Central memory CD8-positive, alpha-beta T cell (primary cell): ENCODE results near the gene MISP.

Source experiments
- ATAC-seq: fragments of 150-1000 bp; cut with Tn5 transposase; replicated peaks from 2 replicates; pipeline ENCODE4 v1.10.0; 2022; ENCODE audit warnings: mild to moderate bottlenecking, moderate FRiP score, moderate number of reproducible peaks; ENCODE audit not compliant: poor library complexity, severe bottlenecking; ENCODE audit errors: extremely low read depth
- DNase-seq, 2 donors: peaks; one replicate each; pipeline ENCODE4 v3.0.0; 2021; ENCODE audit warnings: low spot score in 2 of 2
- H3K27ac Mint-ChIP-seq: one replicate; pipeline ENCODE4 v1.8.0; 2022; ENCODE audit warnings: low read depth, mild to moderate bottlenecking, moderate library complexity, mixed read lengths
- H3K27me3 Mint-ChIP-seq: one replicate; pipeline ENCODE4 v1.8.0; 2022; ENCODE audit warnings: mixed read lengths
- H3K36me3 Mint-ChIP-seq: one replicate; pipeline ENCODE4 v1.8.0; 2022; ENCODE audit warnings: mild to moderate bottlenecking, moderate library complexity, mixed read lengths; ENCODE audit not compliant: insufficient read depth
- H3K4me1 Mint-ChIP-seq: one replicate; pipeline ENCODE4 v1.8.0; 2022; ENCODE audit warnings: mixed read lengths
- H3K4me3 Mint-ChIP-seq: one replicate; pipeline ENCODE4 v1.8.0; 2022; ENCODE audit warnings: mild to moderate bottlenecking, moderate library complexity, mixed read lengths
- H3K9me3 Mint-ChIP-seq: one replicate; pipeline ENCODE4 v1.8.0; 2022; ENCODE audit warnings: mixed read lengths

Gene MISP

GRCh38 chr19:776549-776948 lies 25.6 kb downstream of the MISP start:
- DNase-seq (no peak), ATAC-seq (no peak)
- Mint-ChIP-seq H3K9me3 (no peaks in the 10 kb centered on the region), H3K27me3 (peaks cover 22% of the 10 kb centered on the region), H3K4me3 (no peak overlapping the region), H3K36me3 (no peaks in the 10 kb centered on the region), H3K27ac (no peak overlapping the region), H3K4me1 (no peaks in the 10 kb centered on the region)

DNA sequence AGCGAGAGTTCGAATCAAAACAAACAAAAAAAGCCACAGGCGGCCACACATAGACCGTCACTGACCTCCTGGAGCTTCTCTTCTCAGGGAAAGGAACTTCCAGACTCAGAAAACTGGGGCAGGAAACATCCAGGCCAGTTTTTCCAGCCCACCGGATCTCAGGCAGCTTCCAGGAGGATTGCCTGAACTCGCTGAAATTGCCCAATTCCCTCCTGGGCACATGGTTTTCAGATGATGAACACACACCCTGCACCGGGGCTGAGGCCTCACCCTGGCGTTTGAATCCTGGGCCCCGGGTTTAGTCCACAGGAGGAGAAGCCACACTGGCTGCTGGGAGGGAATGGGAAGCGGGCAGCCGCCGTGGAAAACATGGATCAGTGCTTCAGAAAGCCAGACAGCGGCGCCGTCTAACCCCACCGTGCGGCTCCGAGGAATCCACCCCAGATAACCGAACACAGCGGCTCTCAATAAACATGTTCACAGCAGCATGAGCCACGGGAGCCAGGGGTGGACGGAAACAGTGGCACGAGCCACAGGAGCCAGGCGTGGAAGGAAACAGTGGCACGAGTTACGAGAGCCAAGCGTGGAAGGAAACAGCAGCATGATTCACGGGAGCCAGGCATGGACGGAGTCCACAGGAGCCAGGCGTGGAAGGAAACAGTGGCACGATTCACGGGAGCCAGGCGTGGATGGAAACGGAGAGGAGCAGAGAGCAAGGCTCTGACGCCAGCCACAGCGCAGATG lies 28.2 kb downstream of the MISP start:
- ATAC-seq = no peak
- Mint-ChIP-seq H3K9me3 (no peaks in the 10 kb centered on the region), H3K4me3 (no peak overlapping the region), H3K4me1 (no peaks in the 10 kb centered on the region), H3K36me3 (no peaks in the 10 kb centered on the region), H3K27me3 (peaks cover 14% of the 10 kb centered on the region), H3K27ac (no peak overlapping the region)
- no peak for DNase-seq

- Mint-ChIP-seq H3K36me3 (no peaks in the 10 kb centered on the region), H3K27ac (no peak overlapping the region), H3K9me3 (no peaks in the 10 kb centered on the region), H3K4me1 (no peaks in the 10 kb centered on the region), H3K27me3 (peaks cover 14% of the 10 kb centered on the region), H3K4me3 (no peak overlapping the region)
- no peak for DNase-seq
- ATAC-seq = no peak
These were observed 30.0 kb downstream of the MISP start for GRCh38 chr19:780935-781334.

GRCh38 chr19:781800-782184 lies 30.9 kb downstream of the MISP start:
- no peak overlapping the region for H3K4me3 Mint-ChIP-seq
- no peaks in the 10 kb centered on the region for H3K4me1 Mint-ChIP-seq
- peaks cover 14% of the 10 kb centered on the region for H3K27me3 Mint-ChIP-seq
- H3K9me3 Mint-ChIP-seq = no peaks in the 10 kb centered on the region
- H3K36me3 Mint-ChIP-seq = no peaks in the 10 kb centered on the region
- DNase-seq (no peak), ATAC-seq (no peak)
- no peak overlapping the region for H3K27ac Mint-ChIP-seq

GRCh38 chr19:782185-782877 lies 31.4 kb downstream of the MISP start:
- H3K4me1 Mint-ChIP-seq = no peaks in the 10 kb centered on the region
- no peak overlapping the region for H3K4me3 Mint-ChIP-seq
- DNase-seq = no peak
- no peaks in the 10 kb centered on the region for H3K36me3 Mint-ChIP-seq
- peaks cover 14% of the 10 kb centered on the region for H3K27me3 Mint-ChIP-seq
- ATAC-seq = no peak
- no peak overlapping the region for H3K27ac Mint-ChIP-seq
- no peaks in the 10 kb centered on the region for H3K9me3 Mint-ChIP-seq

DNA sequence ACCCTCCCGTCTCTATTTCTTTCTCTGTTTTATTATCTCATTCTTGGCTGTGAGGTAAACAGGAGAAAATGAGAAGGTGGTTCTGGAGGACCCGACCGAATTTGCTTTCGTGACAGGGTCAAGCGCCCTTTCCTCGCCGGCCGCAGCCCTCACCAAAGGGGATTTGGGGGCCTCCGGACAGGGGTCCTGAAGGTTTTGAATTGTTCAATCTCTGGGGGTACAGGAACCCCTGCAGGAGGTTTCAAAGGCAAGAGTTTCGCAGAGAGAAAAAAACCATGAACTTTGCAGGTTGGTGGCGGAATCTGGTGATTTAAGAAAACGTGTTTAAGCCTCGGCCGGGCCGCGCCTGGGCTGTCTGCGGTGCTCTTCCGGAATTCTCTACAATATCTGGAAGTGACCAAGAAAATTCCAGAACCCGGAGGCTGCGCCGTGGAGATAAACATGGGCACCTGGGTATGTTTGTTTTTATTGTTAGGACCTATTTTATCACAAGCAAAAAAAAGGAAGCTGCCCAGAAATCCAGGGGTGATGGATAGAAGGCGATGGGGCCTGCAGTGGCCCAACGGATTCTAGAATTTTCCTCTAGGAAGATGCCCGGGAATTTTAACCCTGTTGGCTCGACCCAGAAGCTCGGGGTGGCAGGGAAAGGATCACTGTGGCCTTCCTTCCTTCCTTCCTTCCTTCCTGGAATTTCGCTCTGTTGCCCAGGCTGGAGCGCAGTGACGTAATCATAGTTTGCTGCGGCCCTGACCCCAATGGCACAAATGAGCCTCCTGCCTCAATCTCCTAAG lies 32.2 kb downstream of the MISP start:
- Mint-ChIP-seq H3K27ac (no peak overlapping the region), H3K9me3 (no peaks in the 10 kb centered on the region), H3K27me3 (peaks cover 14% of the 10 kb centered on the region), H3K36me3 (peaks cover 1% of the 10 kb centered on the region), H3K4me3 (no peak overlapping the region), H3K4me1 (no peaks in the 10 kb centered on the region)
- DNase-seq = no peak
- no peak for ATAC-seq

DNA sequence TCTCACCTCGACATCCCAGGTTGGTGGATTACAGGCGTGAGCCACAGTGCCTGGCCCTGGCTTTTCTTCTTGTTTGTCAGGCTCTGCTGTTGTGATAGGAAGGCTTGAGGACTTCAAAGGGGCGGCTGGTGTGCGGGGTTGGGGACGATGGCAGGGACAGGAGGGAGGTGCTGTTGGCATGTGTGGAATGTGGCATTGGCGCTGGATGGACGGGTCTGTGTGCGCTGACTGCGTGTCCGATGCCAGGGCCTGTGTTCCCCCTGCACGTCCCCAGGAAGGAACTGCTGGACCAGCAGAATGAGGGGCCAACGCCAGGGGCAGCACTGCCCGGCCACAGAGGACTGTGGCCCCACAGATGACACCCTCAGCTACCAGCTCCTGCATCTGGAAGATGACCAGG lies 33.6 kb downstream of the MISP start:
- H3K27me3 Mint-ChIP-seq = peaks cover 7% of the 10 kb centered on the region
- DNase-seq = no peak
- H3K4me3 Mint-ChIP-seq = no peak overlapping the region
- ATAC-seq = no peak
- peaks cover 1% of the 10 kb centered on the region for H3K36me3 Mint-ChIP-seq
- H3K27ac Mint-ChIP-seq = no peak overlapping the region
- H3K4me1 Mint-ChIP-seq = no peaks in the 10 kb centered on the region
- no peaks in the 10 kb centered on the region for H3K9me3 Mint-ChIP-seq

- Mint-ChIP-seq H3K9me3 (no peaks in the 10 kb centered on the region), H3K36me3 (peaks cover 1% of the 10 kb centered on the region), H3K27me3 (no peaks in the 10 kb centered on the region)
These were observed 36.6 kb downstream of the MISP start for GRCh38 chr19:787536-787935.

GRCh38 chr19:788686-788982 lies 37.7 kb downstream of the MISP start:
- no peak for DNase-seq
- no peak overlapping the region for H3K27ac Mint-ChIP-seq
- H3K4me1 Mint-ChIP-seq = no peaks in the 10 kb centered on the region
- no peaks in the 10 kb centered on the region for H3K27me3 Mint-ChIP-seq
- ATAC-seq = no peak
- peaks cover 1% of the 10 kb centered on the region for H3K36me3 Mint-ChIP-seq
- no peaks in the 10 kb centered on the region for H3K9me3 Mint-ChIP-seq
- H3K4me3 Mint-ChIP-seq = no peak overlapping the region

More at GRCh38 chr19:787536-787935, 36.6 kb downstream of the MISP start:
- H3K4me3 Mint-ChIP-seq = no peak overlapping the region
- no peak for DNase-seq
- no peaks in the 10 kb centered on the region for H3K4me1 Mint-ChIP-seq
- ATAC-seq = no peak
- H3K27ac Mint-ChIP-seq = no peak overlapping the region

DNA sequence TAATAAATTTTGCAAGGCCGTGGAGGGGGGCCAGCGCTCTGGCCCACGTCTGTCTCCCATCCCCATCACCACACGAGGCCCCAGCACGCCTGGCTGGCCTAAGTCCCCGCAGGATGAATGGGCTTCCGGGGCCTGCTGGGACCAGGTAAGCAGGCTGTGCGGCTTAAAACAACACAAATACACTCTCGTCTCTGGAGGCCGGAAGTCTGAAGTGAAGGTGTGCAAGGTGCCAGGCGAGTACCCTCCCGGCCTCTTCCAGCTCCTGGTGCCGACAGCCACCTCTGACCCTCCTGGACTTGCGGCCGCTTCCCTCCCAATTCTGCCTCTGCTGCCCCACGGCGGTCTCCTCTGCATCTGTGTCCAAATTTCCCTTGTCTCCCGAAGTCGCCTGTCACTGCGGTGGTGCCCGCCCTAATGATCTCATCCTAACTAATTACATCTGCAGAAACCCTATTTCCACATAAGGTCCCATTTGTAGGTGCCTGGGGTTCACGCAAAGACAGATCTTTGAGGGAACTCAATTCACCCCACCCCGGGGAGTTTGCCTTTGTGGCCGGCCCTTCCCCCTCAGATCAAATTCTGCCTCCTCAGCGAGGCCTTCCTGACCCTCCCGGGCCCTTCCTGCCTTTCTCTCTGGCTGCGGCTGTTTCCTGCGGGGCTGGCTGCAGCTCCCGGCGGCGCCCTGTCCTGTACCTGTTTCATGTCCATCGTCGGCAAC lies 38.2 kb downstream of the MISP start:
- Mint-ChIP-seq H3K27ac (no peak overlapping the region), H3K9me3 (no peaks in the 10 kb centered on the region), H3K4me1 (no peaks in the 10 kb centered on the region), H3K4me3 (no peak overlapping the region), H3K36me3 (peaks cover 1% of the 10 kb centered on the region), H3K27me3 (no peaks in the 10 kb centered on the region)
- no peak for ATAC-seq
- no peak for DNase-seq

- no peak overlapping the region for H3K4me3 Mint-ChIP-seq
- no peaks in the 10 kb centered on the region for H3K27me3 Mint-ChIP-seq
- DNase-seq (no peak), ATAC-seq (no peak)
- no peaks in the 10 kb centered on the region for H3K4me1 Mint-ChIP-seq
- H3K36me3 Mint-ChIP-seq = peaks cover 1% of the 10 kb centered on the region
- no peak overlapping the region for H3K27ac Mint-ChIP-seq
- no peaks in the 10 kb centered on the region for H3K9me3 Mint-ChIP-seq
These were observed 38.8 kb downstream of the MISP start for GRCh38 chr19:789701-790060.

DNA sequence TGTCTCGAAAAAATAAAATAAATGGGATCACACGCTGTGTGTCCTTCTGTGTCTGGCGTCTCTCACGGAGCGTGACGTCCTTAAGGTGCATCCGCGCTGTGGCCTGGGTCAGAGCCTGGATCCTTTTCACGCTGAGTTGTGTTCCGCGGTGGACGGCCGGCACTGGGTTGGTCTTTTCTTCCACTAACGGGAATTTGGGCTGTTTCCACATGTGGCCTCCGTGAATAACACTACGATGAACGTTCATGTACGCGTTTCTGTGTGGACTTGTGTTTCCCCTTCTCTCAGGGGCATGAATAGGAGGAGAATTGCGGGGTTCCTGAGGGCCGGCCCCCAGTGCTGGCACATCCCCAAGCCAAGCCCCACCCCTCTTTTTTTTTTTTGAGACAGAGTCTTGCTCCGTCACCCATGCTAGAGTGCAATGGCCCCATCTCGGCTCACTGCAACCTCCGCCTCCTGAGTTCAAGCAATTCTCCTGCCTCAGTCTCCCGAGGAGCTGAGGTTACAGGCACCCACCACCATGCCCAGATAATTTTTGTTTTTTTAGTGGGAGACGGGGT lies 40.2 kb downstream of the MISP start:
- H3K27ac Mint-ChIP-seq = no peak overlapping the region
- no peak overlapping the region for H3K4me3 Mint-ChIP-seq
- DNase-seq = no peak
- no peaks in the 10 kb centered on the region for H3K9me3 Mint-ChIP-seq
- no peak for ATAC-seq
- H3K4me1 Mint-ChIP-seq = no peaks in the 10 kb centered on the region
- H3K36me3 Mint-ChIP-seq = peaks cover 1% of the 10 kb centered on the region
- H3K27me3 Mint-ChIP-seq = no peaks in the 10 kb centered on the region
